ENCODE results near the gene ICAM1. TPM values are rescaled to one million over a fixed set of nuclear protein-coding genes. Genes with fewer than 3 reads are reported as not detected.

ICAM1 gene
- total RNA-seq, 8 experiments from 2014 or later, result 0.22 to 72.6 (median 9.7) TPM

DNA sequence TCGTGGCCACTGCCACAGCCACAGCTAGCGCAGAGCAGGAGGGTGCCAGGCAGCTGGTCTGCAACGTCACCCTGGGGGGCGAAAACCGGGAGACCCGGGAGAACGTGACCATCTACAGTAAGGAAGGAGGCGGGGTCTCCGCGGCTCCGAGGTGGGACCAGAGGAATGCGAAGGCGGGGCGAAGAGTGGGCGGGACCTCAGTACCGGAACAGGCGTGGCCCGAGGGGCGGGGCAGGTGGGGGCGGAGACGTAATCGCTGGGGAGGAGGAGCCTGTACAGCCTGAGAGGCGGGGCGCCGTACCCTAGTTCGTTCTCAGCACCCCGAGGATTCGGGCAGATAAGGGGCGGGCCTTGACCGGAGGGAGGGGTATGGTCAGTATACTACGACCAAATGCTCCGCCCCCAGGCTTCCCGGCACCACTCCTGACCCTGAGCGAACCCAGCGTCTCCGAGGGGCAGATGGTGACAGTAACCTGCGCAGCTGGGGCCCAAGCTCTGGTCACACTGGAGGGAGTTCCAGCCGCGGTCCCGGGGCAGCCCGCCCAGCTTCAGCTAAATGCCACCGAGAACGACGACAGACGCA is 21.4 kb downstream of the ICAM1 start:
- H3K4me1 ChIP-seq (replicated peaks in 1 of 2), result peaks cover 9 to 18% of the 10 kb centered on the region in 2 donors

DNA sequence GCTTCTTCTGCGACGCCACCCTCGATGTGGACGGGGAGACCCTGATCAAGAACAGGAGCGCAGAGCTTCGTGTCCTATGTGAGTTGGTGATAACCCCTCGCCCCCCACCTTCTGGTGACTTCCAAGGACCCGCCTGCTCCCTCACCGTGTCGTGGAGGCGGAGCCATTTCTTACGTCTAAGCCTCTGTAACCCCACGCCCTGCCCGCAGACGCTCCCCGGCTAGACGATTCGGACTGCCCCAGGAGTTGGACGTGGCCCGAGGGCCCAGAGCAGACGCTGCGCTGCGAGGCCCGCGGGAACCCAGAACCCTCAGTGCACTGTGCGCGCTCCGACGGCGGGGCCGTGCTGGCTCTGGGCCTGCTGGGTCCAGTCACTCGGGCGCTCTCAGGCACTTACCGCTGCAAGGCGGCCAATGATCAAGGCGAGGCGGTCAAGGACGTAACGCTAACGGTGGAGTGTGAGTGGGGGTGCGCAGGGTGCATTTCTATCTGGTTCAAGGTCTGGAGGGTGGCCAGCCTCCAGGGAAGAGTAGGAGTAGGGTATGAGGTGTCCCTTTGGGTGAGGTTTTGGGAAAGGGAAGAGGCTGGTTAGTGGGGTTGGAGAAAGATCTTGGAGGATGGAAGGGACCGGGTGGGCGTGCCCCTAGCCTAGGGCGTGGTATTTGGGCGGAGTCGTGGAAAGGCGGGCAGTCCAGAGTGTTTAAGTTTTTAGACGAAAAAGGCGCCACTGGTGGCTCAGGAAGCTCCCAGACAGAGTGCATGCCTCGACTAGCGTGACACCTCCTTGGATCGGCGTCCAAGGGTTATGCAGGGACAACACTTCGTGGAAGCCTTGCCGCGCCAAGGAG is 22.1 kb downstream of the ICAM1 start:
- WGBS, 10 experiments, result 7 to 71% (median 17%) methylated on average over 4 to 21 of the region's 56 CpGs; no CpG with 5 or more reads in 3 of the 10 experiments
- Histone ChIP-seq H3K27ac (peak overlapping the region in 1 of 2 donors; percentile 36), H3K4me3 (peak overlapping the region; percentile 30 to 80 (median 42)), H3K4me1 (replicated peaks in 1 of 2) (peaks cover 9 to 18% of the 10 kb centered on the region in 2 donors)
- in situ Hi-C loops (cut with MboI; ENCODE audit: low pct_unique_long_range_greater_than_20kb in 2 of 9, low sequenced_read_pairs in 9 of 9, unreplicated experiment in 9 of 9), result no loop called here
- ATAC-seq (replicated peaks in 6 of 8), result no peak

More for the DNA sequence above, 21.4 kb downstream of the ICAM1 start:
- ATAC-seq (replicated peaks in 6 of 8), result peak in 7 of 8 experiments; percentile 3 to 61 (median 44)
- WGBS, 10 experiments, result 0% methylated on average over 6 of the region's 45 CpGs; no CpG with 5 or more reads in 9 of the 10 experiments
- H3K4me3 ChIP-seq, result peak overlapping the region; percentile 30 to 80 (median 42)
- in situ Hi-C loops (cut with MboI; ENCODE audit: low pct_unique_long_range_greater_than_20kb in 2 of 9, low sequenced_read_pairs in 9 of 9, unreplicated experiment in 9 of 9), result no loop called here
- peak overlapping the region in 1 of 2 donors; percentile 36 for H3K27ac ChIP-seq

DNA sequence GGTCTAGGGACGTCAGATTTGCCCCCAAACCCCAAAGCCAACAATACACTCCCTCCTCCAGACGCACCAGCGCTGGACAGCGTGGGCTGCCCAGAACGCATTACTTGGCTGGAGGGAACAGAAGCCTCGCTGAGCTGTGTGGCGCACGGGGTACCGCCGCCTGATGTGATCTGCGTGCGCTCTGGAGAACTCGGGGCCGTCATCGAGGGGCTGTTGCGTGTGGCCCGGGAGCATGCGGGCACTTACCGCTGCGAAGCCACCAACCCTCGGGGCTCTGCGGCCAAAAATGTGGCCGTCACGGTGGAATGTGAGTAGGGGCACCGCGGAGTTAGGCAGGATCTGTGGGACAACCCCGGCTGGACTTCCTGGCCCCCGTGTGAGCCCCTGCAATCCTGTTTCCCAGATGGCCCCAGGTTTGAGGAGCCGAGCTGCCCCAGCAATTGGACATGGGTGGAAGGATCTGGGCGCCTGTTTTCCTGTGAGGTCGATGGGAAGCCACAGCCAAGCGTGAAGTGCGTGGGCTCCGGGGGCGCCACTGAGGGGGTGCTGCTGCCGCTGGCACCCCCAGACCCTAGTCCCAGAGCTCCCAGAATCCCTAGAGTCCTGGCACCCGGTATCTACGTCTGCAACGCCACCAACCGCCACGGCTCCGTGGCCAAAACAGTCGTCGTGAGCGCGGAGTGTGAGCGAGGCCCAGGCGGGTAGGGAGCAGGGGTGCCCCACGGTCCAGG is 22.9 kb downstream of the ICAM1 start:
- peaks cover 9 to 14% of the 10 kb centered on the region in 2 donors for H3K4me1 ChIP-seq (replicated peaks in 1 of 2)
- ATAC-seq (replicated peaks in 6 of 8), result no peak
- in situ Hi-C loops (cut with MboI; ENCODE audit: low pct_unique_long_range_greater_than_20kb in 2 of 9, low sequenced_read_pairs in 9 of 9, unreplicated experiment in 9 of 9), result no loop called here

DNA sequence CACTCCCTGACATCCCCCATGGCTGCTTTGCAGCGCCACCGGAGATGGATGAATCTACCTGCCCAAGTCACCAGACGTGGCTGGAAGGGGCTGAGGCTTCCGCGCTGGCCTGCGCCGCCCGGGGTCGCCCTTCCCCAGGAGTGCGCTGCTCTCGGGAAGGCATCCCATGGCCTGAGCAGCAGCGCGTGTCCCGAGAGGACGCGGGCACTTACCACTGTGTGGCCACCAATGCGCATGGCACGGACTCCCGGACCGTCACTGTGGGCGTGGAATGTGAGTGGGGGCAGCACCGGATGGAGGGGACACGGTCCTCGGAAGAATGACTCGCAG is 23.4 kb downstream of the ICAM1 start:
- 42% methylated on average over 8 of the region's 25 CpGs; no CpG with 5 or more reads in 9 of the 10 experiments for WGBS, 10 experiments
- in situ Hi-C loops (cut with MboI; ENCODE audit: low pct_unique_long_range_greater_than_20kb in 2 of 9, low sequenced_read_pairs in 9 of 9, unreplicated experiment in 9 of 9), result no loop called here
- Histone ChIP-seq H3K4me1 (replicated peaks in 1 of 2) (peaks cover 9 to 12% of the 10 kb centered on the region in 2 donors), H3K4me3 (no peak overlapping the region), H3K27ac (no peak overlapping the region)
- no peak for ATAC-seq (replicated peaks in 6 of 8)

More for the DNA sequence above, 22.9 kb downstream of the ICAM1 start:
- Histone ChIP-seq H3K27ac (no peak overlapping the region), H3K4me3 (peak overlapping the region in 1 of 5 donors; percentile 80)
- 0 to 45% (median 24%) methylated on average over 1 to 17 of the region's 49 CpGs; no CpG with 5 or more reads in 4 of the 10 experiments for WGBS, 10 experiments

DNA sequence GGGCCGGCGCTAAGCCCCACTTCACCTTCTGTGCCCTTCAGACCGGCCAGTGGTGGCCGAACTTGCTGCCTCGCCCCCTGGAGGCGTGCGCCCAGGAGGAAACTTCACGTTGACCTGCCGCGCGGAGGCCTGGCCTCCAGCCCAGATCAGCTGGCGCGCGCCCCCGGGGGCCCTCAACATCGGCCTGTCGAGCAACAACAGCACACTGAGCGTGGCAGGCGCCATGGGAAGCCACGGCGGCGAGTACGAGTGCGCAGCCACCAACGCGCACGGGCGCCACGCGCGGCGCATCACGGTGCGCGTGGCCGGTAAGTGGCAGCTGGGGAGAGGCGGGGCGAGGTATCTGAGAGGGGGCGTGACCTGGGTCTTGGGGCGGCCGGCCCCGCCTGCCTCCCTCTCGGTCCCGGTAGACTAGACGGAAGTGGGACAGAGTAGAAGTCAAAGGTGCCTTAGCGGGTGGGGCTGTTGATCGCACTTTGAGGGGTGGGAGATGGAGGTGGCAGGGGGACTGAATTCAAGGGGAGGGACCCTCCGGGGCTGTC is 24.5 kb downstream of the ICAM1 start:
- peak in 4 of 8 experiments; percentile 1 to 20 (median 8) for ATAC-seq (replicated peaks in 6 of 8)
- Histone ChIP-seq H3K4me3 (peak overlapping the region in 2 of 5 donors; percentile 3 to 18), H3K27ac (no peak overlapping the region), H3K4me1 (replicated peaks in 1 of 2) (peaks cover 9 to 12% of the 10 kb centered on the region in 2 donors)
- in situ Hi-C loops (cut with MboI; ENCODE audit: low pct_unique_long_range_greater_than_20kb in 2 of 9, low sequenced_read_pairs in 9 of 9, unreplicated experiment in 9 of 9), result no loop called here
- 0 to 27% (median 8%) methylated on average over 1 to 5 of the region's 48 CpGs; no CpG with 5 or more reads in 5 of the 10 experiments for WGBS, 10 experiments

DNA sequence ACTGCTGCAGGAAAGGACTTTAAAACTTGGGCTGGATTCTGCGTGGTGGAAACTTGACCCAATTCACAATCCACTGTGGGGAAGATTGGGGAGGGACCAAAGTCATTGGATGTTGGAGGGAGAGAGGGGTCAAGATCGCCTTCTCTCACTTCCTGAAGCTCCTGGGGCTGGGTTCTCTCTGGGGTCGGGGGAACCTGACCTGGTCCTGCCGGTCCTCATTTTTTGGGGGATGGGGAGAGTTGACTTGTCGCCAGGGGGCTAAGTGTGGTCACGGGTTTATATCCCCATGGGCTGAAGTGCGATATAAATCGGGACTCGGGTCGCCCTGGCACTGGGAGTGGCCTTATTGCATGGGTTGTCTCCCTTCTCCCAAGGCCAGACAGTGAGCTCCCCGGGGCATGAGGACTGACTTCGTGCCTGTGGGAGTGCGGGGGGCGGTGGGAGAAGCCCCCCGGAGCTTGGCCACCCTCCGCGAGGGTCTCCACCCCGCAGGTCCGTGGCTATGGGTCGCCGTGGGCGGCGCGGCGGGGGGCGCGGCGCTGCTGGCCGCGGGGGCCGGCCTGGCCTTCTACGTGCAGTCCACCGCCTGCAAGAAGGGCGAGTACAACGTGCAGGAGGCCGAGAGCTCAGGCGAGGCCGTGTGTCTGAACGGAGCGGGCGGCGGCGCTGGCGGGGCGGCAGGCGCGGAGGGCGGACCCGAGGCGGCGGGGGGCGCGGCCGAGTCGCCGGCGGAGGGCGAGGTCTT is 25.1 kb downstream of the ICAM1 start:
- 0% methylated on average over 2 to 4 of the region's 58 CpGs; no CpG with 5 or more reads in 7 of the 10 experiments for WGBS, 10 experiments
- ATAC-seq (replicated peaks in 6 of 8), result peak in 2 of 8 experiments; percentile 10 to 53
- Histone ChIP-seq H3K4me1 (replicated peaks in 1 of 2) (peaks cover 9 to 12% of the 10 kb centered on the region in 2 donors), H3K4me3 (peak overlapping the region in 3 of 5 donors; percentile 3 to 18 (median 14)), H3K27ac (no peak overlapping the region)
- in situ Hi-C loops (cut with MboI; ENCODE audit: low pct_unique_long_range_greater_than_20kb in 2 of 9, low sequenced_read_pairs in 9 of 9, unreplicated experiment in 9 of 9), result no loop called here

DNA sequence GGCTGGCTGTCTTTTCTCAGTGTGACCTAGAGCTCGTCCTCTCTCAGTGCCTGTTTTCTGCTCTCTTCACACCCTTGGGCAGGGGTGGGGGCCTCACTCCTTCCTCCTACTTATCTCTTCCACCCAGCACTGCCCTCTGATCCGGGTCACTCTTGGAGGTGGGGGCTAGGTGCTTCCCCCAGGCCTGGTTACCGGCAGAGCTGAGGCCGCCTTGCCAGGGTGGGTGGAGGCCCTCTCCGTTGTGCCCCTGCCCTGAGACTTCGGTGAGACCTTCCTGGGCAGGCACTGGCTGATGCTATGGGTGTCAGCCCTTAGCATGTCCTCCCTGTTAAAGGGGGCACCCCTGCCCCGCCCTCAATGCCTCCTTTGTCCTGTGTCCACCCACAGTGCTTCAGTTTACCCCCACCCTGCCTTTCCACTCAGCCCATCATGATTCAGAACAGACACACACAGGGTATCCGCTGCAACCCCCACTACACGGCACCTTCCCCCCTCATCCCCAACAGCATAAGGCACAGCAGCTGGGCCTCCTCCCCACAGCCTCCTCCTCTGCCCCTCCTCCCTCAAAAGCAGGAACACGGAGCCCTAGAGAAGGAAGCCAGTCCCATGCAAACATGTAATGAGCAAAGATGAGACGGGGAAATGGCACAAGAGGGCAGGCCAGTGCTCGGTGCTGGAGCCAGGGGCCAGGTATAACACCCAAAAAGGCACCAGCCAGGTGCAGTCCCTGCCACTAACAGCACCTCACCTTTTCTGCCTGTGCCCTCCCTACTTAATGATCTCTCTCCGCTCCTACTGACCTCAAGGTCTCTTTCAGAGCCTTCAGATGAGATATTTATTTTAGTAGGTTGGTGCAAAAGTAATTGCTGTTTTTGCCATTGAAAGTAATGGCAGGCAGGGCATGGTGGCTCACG is 28.9 kb downstream of the ICAM1 start:
- WGBS, 10 experiments, result 20 to 79% (median 46%) methylated on average over 1 to 4 of the region's 14 CpGs; no CpG with 5 or more reads in 2 of the 10 experiments
- Histone ChIP-seq H3K27ac (no peak overlapping the region), H3K4me1 (replicated peaks in 1 of 2) (peaks cover 9 to 12% of the 10 kb centered on the region in 2 donors), H3K4me3 (no peak overlapping the region)
- in situ Hi-C loops (cut with MboI; ENCODE audit: low pct_unique_long_range_greater_than_20kb in 2 of 9, low sequenced_read_pairs in 9 of 9, unreplicated experiment in 9 of 9), result no loop called here
- ATAC-seq (replicated peaks in 6 of 8), result peak in 1 of 8 experiments; percentile 13

DNA sequence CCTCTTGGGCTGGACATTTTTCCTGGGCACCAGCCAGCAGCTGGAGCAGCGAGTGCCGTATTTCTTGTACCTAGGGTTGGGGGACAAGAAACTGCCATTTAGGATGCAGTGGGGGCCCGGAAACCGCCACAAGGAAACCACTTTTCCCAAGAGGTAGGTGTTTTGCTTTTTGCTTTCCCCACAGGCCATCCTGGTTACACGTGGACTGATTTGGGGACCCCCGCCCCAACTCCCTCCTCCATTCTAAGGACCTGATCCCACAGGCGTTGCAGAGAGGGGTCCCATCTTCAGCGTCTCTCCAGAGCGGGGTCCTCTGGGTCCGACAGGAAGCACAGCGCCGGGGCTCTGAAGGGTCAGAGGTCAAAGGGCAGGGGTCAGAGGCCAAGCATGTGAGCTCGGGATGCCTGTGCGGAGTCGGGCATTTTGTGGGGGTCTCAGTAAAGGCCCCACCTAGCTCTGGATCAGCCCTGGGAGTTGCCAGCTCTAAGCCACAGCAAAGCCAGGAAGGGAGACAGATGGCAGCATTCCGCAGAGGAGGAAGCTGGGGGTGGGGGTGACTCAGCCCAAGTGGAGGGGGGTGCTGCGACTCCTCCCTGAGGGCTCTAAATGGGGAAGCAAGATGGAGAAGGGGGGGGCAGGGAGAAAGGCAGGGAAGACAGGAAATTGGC is 34.4 kb downstream of the ICAM1 start:
- H3K4me1 ChIP-seq (replicated peaks in 1 of 2), result no peaks in the 10 kb centered on the region
- no peak overlapping the region for H3K27ac ChIP-seq
- in situ Hi-C loops (cut with MboI; ENCODE audit: low pct_unique_long_range_greater_than_20kb in 2 of 9, low sequenced_read_pairs in 9 of 9, unreplicated experiment in 9 of 9), result no loop called here
- no peak for ATAC-seq (replicated peaks in 6 of 8)
- WGBS, 10 experiments, result 60 to 100% (median 90%) methylated on average over 1 to 5 of the region's 17 CpGs; no CpG with 5 or more reads in 5 of the 10 experiments
- no peak overlapping the region for H3K4me3 ChIP-seq

DNA sequence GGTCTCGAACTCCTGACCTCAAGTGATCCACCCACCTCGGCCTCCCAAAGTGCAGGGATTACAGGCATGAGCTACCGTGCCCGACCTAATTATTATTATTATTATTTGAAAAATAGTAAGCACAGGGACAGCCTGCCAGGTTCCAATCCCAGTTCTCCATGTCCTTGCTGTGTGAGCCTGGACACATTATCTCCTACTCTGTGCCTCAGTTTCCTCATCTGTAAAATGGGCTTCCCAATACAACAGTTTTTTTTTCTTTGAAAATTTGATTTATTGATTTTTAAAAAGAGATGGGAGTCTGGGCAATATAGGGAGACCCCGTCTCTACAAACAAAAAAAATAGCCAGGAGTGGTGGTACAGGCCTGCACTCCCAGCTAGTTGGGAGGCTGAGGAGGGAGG is 35.4 kb downstream of the ICAM1 start:
- H3K4me1 ChIP-seq (replicated peaks in 1 of 2), result no peaks in the 10 kb centered on the region
- no peak overlapping the region for H3K27ac ChIP-seq
- H3K4me3 ChIP-seq, result no peak overlapping the region
- ATAC-seq (replicated peaks in 6 of 8), result no peak
- in situ Hi-C loops (cut with MboI; ENCODE audit: low pct_unique_long_range_greater_than_20kb in 2 of 9, low sequenced_read_pairs in 9 of 9, unreplicated experiment in 9 of 9), result no loop called here
- WGBS, 10 experiments, result 81 to 100% (median 92%) methylated on average over 1 to 5 of the region's 5 CpGs; no CpG with 5 or more reads in 5 of the 10 experiments

DNA sequence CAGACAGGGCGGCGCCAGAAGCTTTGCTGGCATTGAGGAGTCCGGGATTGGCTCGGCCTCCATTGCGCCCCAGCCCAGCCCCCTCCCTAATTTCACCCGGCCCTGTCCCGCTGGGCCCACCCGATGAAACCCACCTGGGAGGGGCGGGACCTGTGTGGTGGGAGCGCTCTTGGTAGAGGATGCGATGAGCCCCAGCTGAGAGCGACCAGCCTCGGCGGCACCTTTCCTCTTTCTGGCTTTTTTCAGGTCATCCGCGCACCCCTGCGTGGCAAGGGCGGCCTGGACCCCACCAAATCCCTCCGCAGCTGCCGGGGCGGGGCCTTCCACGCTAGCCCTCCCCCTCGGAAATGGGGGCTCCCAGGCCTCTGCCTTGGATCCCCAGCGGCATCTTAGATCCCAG is 38.5 kb downstream of the ICAM1 start, which contains the start of gene ZGLP1:
Gene ZGLP1 (minus strand): TSS at position 393 of the 400 bp plus-strand sequence.
- in situ Hi-C loops (cut with MboI; ENCODE audit: low pct_unique_long_range_greater_than_20kb in 2 of 9, low sequenced_read_pairs in 9 of 9, unreplicated experiment in 9 of 9), result no loop called here
- ATAC-seq (replicated peaks in 6 of 8), result peak in 1 of 8 experiments; percentile 6
- Histone ChIP-seq H3K4me3 (no peak within 1 kb of the TSS), H3K4me1 (replicated peaks in 1 of 2) (peaks cover 0 to 1% of the 10 kb centered on the region in 2 donors), H3K27ac (no peak within 1 kb of the TSS)
- 70 to 100% (median 100%) methylated on average over 1 to 3 of the region's 24 CpGs; no CpG with 5 or more reads in 7 of the 10 experiments for WGBS, 10 experiments
